ENCODE results near the gene FBXO3.

GRCh38 chr11:33775467-33775807 is 1.1 kb upstream of the FBXO3 start:
- no peak for TF ChIP-seq EZH2 (IDR thresholded peaks at IDR 0.05; ENCODE audit: insufficient read depth, poor library complexity, severe bottlenecking)
- no peak for TF ChIP-seq EZH2phosphoT487 (IDR thresholded peaks at IDR 0.05; ENCODE audit: insufficient read depth, low read depth)
